Inflammatory macrophage treated with lipopolysaccharide for 4 hours (primary cell): ENCODE data around the gene CAMSAP1.

Experiments
- DNase-seq: peaks from one replicate; pipeline ENCODE4 v3.0.0-alpha.2; 2020

CAMSAP1 gene

GRCh38 chr9:135827866-135828580 lies 79.3 kb downstream of the CAMSAP1 start:
- no peak for DNase-seq

- no peak for DNase-seq
Measured at GRCh38 chr9:135827301-135827700, 80.0 kb downstream of the CAMSAP1 start.

- DNase-seq = no peak
Measured at GRCh38 chr9:135826188-135826545, 81.2 kb downstream of the CAMSAP1 start.

GRCh38 chr9:135825435-135826187 lies 81.7 kb downstream of the CAMSAP1 start:
- DNase-seq = no peak

GRCh38 chr9:135823036-135823435 lies 84.3 kb downstream of the CAMSAP1 start:
- no peak for DNase-seq

- DNase-seq = no peak
Measured at GRCh38 chr9:135822374-135822755, 85.0 kb downstream of the CAMSAP1 start.

- no peak for DNase-seq
Measured at GRCh38 chr9:135821733-135822373, 85.5 kb downstream of the CAMSAP1 start.

GRCh38 chr9:135821116-135821515 lies 86.2 kb downstream of the CAMSAP1 start:
- no peak for DNase-seq

- no peak for DNase-seq
Measured at GRCh38 chr9:135820661-135821060, 86.7 kb downstream of the CAMSAP1 start.

GRCh38 chr9:135819905-135820304 lies 87.4 kb downstream of the CAMSAP1 start:
- DNase-seq = no peak

- DNase-seq = no peak
Measured at GRCh38 chr9:135818718-135819475, 88.4 kb downstream of the CAMSAP1 start.

- DNase-seq = no peak
Measured at GRCh38 chr9:135817951-135818717, 89.2 kb downstream of the CAMSAP1 start.

- no peak for DNase-seq
Measured at GRCh38 chr9:135816651-135816970, 90.7 kb downstream of the CAMSAP1 start.

- no peak for DNase-seq
Measured at GRCh38 chr9:135815830-135816650, 91.3 kb downstream of the CAMSAP1 start.

GRCh38 chr9:135815413-135815812 lies 91.9 kb downstream of the CAMSAP1 start:
- DNase-seq = no peak

GRCh38 chr9:135814421-135815095 lies 92.8 kb downstream of the CAMSAP1 start:
- no peak for DNase-seq

- no peak for DNase-seq
Measured at GRCh38 chr9:135813671-135814290, 93.6 kb downstream of the CAMSAP1 start.

- no peak for DNase-seq
Measured at GRCh38 chr9:135812961-135813360, 94.4 kb downstream of the CAMSAP1 start.

- no peak for DNase-seq
Measured at GRCh38 chr9:135811801-135812200, 95.5 kb downstream of the CAMSAP1 start.

- DNase-seq = no peak
Measured at GRCh38 chr9:135810806-135811575, 96.4 kb downstream of the CAMSAP1 start.
